Heart left ventricle (tissue), 13 donors: ENCODE measurements around the gene ITGA2.

ENCODE experiments used
- CTCF ChIP-seq, 12 donors: fragments of 200-600 bp; sonication (generic) in 4 of 12; IDR thresholded peaks; one replicate each; pipeline versions ENCODE4 v1.5.0 to v1.8.0; 2018 to 2022; ENCODE audit warnings: antibody characterized with exemption in 12 of 12, mild to moderate bottlenecking in 5 of 12
- POLR2A ChIP-seq, 2 donors: fragments of 450-650 bp; IDR thresholded peaks; one replicate each; pipeline ENCODE4 v1.6.1; 2017; ENCODE audit warnings: antibody characterized with exemption in 2 of 2, mild to moderate bottlenecking in 2 of 2, moderate library complexity in 2 of 2
- donor health status: ischemic (EF 13 %, LVEDD 7.1; RV severe dilation, severe dysfunction).
- donor health status: DM: no; HTN: yes; CAD: no.
- donor health status: DM: no; HTN: no; CAD: no.
- donor health status: ischemic (EF 25% LVEDD 6.9; RV normal size, moderate dysfunction).
- donor health status: ischemic (EF 25% LVEDD 5.7; RV mildly dilated, moderate dysfunction).
- donor health status: ischemic (EF 35%, LVEDD 5.7; RV mildly dilated, moderate dysfunction).
- donor health status: nonischemic (EF 11% LVEDD 7.7; RV severe dilation, severe dysfunction).
- donor health status: DM: yes; HTN: yes; CAD: no.
- donor health status: PGD.
- donor health status: ischemic (EF 29% LVEDD 5.4; RV normal size, mild dysfunction).
- donor health status: nonischemic (EF 23%, LVEDD 6.1; RV moderate dilation, normal function).

DNA sequence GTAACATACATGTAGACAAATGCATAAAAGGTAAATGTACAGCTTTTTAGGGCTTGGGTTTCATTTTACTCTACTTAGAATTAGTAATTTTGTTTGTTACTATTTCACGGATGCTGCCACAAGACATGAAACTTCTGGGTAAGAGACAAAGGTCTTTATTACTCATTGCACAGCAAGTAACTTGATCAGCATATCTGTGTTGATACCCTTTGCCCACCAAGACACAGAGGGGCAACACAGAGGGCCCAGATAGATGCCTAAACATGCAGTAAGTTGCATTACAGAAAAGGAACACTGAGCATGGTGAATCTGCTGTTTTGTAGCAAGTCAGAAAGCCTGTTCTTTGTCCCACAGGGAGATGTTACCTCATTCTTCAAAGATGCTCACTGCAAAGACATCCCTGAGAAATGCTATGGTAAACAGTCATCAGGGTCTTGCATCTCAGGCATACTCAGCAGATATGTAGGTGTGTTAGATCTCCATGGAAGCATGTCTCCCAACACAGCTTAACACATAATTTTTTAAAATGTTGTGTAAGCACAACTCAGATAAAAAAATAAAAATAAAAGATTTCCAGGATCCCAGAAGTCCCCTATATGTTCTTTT, 10.3 kb downstream of the ITGA2 start:
- TF ChIP-seq CTCF (IDR thresholded peaks at IDR 0.05) (no peak), POLR2A (IDR thresholded peaks at IDR 0.05) (no peak)
